GM18517 (cell line): Measurements from ENCODE around the gene ENPP5.
"Not testable (repeated sequence)": the region's sequence is repeated elsewhere in the genome, so short reads cannot be mapped to it uniquely, and the experiment has no call there.

Experiments used
- ATAC-seq: cut with Tn5 transposase; IDR thresholded peaks from one replicate; pipeline ENCODE4 v1.9.1; 2021; ENCODE audit warnings: mild to moderate bottlenecking, moderate library complexity; ENCODE audit not compliant: unreplicated experiment

ENPP5 gene

DNA sequence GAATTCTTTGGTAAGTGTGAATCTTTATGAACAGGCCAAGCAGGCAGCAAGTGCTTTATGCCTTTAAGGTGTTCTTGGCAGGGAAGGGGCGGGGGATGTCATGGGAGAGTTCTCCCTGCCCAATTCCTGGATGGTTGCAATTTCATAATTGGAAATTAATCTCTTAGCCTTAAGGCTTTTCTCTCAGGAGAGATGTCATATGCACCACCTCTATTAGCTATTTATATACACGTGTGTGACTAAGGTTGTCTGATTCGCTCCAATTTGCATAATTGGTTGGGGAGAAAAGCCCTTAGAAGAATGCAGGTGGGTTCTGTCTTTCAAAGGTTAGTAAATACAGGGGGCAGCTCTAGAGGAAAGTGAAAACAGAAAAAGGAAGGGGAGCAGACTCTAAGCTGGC is 5.2 kb upstream of the ENPP5 start:
- ATAC-seq: peak; percentile 53

DNA sequence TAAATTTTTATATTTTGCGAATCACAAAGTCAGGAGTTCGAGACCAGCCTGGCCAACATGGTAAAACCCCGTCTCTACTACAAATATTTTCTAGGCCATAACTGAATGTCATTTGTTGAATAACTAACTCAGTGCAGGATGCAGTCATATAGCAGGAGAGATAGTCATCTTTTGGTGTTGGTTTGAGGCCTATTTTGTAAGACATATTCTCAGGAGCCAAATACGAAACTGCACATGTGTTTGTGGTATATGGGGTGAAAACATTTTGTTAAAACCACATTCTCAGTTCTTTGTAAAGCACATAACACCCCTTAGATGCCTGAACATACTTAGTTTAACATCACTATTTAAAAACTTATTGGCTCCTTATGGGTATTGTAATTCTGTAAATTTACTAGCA is 4.7 kb upstream of the ENPP5 start:
- ATAC-seq: peak; percentile 87

DNA sequence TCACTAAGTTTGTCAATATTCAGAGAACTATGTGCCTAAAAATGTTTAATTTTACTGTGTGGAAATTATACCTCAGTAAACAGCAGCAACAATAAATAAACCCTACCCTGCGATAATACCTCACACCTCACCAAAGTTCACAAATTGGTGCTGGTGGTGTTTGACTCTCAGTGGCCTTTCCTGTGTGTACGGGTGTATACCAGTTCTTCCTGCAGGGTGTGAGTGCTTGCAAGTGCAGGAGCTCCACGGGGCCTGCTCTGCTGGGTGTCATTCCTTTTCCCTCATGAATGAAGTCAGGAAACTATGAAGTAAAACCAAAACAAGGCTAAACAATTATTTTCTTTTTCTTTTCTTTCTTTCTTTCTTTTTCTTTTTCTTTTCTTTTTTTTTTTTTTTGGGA is 4.1 kb upstream of the ENPP5 start:
- ATAC-seq: no peak

DNA sequence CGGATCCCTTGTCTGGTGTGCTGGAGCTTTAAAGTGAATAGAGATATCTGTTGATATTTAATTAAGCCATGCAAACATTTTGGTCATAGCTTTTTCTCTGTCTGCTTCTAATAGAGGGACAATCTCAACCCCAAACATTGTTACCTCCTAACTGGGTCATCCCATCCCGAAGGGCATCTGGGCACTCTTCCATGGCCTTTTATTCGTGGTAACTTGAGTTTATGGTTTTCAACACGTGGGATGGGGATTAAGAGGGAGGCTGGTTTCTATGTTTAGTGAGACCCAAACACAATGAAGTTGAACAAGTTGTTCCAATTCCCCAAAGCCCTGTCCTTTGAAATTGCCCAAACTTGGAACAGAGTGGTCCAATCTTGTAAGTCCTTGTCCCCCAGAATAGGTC is 1.4 kb upstream of the ENPP5 start:
- ATAC-seq: no peak

DNA sequence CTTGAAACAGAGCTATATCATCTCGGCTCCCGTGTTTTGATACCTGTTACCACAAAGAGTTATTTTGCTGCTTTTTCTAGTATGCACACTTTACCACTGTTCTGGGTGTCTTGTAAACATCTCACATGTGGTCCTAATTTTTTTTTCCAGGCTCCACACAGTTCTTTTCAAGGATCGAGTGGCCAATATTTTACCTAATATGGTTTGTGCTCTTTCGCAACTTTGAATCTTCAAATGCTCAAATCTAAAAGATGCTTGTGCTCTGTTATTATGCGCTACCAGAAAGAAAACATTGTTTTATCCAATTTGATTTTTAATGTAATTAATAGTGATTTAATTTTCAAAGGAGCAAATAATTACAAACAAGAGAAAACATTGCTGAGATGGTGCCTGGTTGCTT is 10.7 kb downstream of the ENPP5 start:
- no peak for ATAC-seq

DNA sequence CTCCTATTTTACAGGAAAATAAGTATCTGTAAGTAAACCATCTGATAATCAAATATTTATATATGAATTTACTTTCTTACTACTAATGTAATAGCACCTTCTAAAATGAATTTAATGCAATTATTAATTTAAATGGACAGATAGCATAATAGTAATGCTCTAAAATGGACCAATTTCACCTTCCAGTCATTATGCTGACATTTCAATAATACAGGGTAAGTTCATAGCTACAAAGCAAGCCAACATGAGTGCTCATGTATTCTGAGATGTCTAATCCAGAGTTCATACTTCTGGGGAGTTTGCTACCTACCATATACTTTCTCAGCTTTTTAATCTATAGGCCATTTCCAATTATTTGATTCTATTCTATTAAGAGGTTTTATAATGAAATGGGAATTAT is 11.6 kb downstream of the ENPP5 start:
- ATAC-seq: no peak

DNA sequence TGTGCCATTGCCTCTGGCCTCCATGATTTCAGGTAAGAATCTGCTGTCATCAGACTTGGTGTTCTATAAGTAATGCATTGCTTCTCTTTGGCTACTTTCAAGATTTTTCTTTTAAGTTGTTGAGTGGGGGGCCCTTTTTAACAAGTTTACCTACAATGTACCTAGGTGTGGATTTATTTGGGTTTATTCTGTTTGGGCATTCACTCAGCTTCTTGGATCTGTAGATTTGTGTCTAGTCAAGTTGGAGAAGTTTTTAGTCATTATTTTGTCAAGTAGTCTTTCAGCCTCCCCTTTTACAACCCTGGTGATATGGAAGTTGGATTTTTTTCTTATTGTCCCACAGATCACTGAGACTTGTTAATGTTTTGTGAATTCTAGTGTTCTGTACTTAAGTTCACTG is 14.1 kb downstream of the ENPP5 start:
- ATAC-seq: no peak

DNA sequence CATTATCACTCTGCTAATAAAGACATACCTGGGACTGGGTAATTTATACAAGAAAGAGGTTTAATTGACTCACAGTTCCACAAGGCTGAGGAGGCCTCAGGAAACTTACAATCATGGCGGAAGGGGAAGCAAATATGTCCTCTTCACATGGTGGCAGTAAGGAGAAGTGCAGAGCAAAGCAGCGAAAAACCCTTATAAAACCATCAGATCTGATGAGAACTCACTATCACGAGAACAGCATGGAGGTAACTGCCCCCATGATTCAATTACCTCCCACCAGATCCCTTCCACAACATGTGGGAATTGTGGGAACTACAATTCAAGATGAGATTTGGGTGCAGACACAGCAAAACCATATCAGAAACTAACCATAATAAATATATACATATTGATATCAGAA is 21.7 kb downstream of the ENPP5 start:
- not testable (repeated sequence) for ATAC-seq

DNA sequence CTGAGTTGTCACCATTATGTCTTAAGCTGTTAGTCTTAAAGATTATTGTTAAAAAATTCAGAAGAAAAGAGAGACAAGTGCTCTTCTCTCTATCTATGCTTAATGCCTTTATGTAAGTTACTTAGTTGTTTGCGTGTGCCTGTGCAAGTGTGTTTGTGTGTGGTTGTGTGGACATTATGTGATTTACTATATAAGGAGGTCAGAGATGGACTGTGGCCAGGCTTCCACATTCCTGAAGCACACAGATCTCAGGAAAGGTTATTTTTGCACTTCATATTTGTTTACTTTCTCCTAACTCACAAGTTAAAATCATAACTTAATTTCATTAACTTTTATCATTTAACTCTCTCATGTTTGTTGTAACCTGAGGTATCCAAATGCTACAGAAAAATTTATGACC is 26.5 kb downstream of the ENPP5 start:
- ATAC-seq: no peak

DNA sequence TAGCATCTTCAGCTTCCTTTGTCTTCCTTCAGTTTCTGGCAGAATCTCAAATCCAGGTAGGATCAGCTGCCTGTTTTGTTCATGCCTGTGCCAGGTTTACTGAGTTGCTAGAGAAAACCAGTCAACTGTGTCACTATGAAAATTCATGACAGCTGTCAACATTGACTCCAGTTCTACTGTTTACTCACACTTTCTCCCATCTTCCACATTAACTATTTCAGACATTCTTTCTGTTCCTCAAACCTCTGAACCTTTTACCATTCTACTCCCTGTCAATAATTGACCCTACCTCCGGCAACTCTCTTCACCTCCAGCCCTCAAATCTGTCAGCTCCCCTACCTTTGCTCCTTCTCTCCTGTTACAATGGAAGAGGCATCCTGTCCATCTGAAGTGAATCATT is 32.5 kb downstream of the ENPP5 start:
- peak; percentile 94 for ATAC-seq

DNA sequence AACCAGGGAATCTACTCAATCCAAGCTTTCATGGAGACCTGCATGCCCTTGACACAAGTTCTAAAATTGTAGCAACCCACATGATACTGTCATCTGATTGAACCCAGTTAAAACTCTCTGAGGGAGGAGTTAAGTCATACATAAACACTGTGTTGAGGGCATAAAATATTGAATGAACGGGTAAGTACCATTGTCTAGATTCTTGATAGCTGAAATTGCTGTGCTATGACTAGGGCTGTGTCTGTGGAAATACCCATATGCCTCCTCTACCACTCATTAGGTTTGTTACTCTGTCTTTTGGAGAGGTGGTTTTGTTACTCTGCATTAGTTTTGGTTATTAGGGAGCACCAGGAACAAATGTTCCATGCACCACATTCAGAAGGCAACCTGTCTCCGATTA is 33.4 kb downstream of the ENPP5 start:
- peak; percentile 50 for ATAC-seq

DNA sequence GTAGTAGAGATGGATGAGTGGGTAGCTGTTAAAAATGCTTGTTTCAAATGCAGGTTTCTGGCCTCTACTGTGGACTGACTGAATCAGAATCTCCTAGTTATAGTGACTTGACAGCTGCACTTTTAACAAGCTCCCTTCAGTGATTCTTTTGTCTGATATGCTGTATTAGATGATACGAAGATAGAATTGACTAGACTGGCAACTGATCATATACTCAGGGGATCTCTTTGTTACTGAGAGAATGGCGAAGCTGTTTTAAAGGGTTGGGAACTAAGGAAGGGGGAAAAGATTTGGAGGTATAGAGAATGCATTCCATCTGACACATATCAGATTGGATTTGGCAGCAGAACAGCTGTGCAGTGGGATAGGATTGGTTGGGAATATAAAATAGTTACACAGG is 33.9 kb downstream of the ENPP5 start:
- ATAC-seq: no peak

DNA sequence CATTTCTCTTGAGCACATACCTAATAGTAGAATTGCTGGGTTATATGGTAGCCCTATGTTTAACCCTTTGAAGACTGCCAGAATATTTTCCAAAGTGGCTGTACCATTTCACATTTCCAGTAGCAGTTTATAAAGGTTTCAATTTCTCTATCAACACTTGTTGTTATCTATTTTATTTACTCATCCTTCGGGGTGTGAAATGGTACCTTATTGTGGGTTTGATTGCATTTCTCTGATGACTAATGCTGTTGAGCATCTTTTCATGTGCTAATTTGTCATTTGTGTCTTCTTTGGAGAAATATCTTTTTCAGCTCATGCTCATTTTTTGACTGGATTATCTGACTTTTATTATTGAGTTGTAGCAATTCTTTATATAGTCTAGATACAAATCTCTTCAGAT is 35.6 kb downstream of the ENPP5 start:
- ATAC-seq: no peak

DNA sequence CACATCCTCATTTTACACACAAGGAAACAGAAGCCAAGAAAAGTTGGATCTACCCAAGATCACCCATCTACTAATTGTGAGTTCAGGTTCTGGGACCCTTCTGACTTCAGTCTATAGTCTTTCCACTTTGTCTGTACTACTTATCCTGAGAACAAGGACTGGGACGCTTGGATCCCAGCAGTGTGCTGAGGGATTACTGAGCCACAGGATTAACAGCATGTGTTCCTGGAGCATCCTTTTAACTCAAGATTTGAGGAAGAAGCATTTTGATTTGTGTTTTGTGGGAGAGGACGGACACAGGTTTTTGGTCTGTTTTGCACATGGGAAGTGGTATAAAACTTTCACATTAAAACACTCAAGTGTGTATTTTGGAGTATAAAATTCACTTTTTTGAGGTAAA is 36.6 kb downstream of the ENPP5 start:
- ATAC-seq: no peak

DNA sequence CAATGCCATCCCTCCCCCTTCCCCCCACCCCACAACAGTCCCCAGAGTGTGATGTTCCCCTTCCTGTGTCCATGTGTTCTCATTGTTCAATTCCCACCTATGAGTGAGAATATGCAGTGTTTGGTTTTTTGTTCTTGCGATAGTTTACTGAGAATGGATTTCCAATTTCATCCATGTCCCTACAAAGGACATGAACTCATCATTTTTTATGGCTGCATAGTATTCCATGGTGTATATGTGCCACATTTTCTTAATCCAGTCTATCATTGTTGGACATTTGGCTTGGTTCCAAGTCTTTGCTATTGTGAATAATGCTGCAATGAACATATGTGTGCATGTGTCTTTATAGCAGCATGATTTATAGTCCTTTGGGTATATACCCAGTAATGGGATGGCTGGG is 39.5 kb downstream of the ENPP5 start:
- ATAC-seq: not testable (repeated sequence)

DNA sequence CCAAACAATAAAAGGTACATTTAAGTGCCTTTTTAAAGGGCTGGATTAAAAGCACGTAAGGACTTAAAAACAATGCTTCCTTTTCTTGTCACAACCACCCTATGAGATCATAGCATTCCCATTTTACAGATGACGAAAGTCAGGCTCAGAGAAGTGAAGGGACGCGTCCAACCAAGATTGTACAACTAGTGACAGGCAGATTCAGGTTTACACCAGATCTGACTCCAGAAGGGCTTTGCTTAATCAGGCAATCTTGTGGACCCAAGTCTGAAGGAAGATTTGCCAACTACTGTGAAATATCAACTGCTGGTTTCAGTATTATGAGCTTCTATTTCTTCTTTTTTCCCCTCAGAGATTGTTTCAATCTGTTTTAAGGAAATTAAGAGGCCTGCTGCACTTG is 40.1 kb downstream of the ENPP5 start:
- no peak for ATAC-seq

DNA sequence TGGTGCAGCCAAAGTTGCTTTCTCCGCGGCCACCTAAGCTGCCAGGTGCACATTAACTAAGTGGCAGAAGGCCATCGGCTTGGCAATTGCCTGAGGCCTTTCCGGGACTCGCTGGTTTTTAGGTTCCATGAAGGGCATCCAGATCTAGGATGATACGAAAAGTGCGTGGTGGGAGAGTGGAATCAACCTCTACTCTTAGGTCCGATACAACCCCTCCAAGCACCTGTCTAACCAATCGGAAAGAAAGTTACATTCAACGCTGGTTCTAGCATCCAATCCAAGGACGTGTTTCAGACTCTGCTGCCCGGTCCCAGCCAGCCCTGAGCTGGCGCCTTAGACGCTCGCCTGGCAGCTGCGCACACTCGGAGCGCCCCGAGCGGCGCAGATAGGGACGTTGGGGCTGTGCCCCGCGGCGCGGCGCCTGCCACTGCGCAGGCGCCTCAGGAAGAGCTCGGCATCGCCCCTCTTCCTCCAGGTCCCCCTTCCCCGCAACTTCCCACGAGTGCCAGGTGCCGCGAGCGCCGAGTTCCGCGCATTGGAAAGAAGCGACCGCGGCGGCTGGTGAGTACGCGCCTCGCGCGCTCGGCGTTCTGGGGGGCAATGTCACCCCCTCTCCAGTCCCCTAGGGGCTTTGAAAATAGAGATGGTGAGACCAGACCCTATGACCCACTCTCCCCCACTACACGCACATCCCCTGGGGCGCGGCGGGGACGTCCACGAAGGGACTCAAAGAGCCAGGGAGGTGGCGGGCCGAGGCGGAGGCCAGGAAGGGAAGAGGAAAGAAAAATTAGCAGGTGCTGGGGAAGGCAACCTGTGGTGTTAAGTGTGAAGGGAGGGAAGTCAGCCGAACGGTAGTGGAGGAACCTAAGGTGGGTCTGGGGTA is 40.9 kb downstream of the ENPP5 start, which contains the start of gene ENPP4:
Gene ENPP4, plus strand, starts transcription at position 361 of the 883 bp plus-strand sequence. CDS start 9,595 bp downstream, outside the sequence.
- ATAC-seq: peak; percentile 98

DNA sequence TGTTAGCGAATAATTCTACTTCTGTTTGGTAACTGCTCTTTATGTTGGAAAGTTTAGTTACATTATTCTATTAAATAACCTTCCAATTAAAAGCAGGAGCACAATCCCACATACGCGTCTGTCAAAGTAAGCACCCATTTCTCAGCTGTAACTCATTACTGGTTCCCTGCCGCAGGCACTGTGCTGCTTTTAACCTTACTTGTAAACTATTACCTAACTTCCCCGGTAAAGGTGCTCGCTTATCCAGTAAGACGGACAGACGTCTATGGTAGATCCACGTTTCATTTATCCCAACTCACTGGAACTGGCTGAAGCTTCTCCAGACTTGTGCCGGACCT is 41.5 kb downstream of the ENPP5 start:
- ATAC-seq: peak; percentile 14

DNA sequence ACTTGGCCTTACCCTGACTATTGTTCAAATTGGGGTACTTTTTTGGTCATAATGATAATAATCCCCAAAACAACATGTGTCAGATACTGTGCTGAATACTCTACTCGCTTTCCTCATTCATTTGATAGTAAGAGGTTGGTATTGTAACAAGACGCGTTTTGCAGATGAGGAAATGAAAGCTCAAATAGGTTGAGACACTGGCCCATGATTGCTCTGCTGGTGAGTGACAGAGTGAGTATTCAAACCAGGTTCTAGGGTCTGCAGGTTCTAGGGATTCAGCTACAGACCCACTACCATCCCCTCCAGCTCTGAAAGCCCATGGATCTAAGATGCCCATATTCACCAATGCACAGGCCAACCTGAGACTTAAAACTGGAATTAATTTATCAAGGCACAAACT is 42.3 kb downstream of the ENPP5 start:
- no peak for ATAC-seq

DNA sequence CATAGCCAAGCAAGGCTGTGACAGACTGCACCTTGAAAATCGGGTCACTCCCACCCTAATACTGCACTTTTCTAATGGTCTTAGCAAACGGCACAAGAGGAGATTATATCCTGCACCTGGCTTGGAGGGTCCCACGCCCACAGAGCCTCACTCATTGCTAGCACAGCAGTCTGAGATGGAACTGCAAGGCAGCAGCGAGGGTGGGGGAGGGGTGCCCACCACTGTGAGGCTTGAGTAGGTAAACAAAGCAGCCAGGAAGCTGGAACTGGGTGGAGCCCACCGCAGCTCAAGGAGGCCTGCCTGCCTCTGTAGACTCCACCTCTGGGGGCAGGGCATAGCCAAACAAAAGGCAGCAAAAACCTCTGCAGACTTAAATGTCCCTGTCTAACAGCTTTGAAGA is 51.1 kb downstream of the ENPP5 start:
- not testable (repeated sequence) for ATAC-seq

DNA sequence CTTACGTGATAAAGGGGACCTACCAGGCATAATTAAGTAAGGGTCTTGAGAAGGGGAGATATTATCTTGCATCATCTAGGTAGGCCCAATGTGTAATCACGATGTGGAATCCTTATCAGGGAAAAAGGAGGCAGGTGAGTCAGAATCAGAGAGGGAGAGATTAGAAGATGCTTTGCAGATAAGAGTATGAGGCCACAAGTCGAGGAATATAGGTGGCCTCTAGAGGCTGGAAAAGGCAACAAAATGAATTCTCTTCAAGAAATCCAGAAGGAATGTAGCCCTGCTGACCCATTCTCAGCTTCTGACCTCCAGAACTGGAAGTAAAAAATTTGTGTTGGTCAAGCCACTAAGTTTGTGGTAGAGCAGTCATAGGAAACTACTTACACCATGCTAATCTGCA is 51.9 kb downstream of the ENPP5 start:
- ATAC-seq: no peak

DNA sequence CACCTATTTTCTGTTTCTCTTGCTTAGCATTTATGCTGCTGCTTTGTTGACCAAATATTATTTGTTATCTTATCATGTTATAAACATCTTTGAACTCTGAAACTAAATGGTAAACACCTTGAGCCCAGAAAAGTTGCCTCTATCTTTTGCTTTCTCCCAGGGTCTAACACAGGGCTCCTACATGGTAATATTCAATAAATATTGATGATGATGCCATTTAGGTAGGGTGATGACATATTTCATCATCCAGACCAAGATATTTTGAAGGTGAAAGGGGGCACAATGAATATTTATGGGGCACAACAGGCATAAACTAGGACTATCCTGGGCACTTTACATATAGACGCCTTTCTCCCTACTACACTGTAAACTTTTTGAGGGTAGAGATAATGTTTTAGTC is 52.6 kb downstream of the ENPP5 start:
- no peak for ATAC-seq

DNA sequence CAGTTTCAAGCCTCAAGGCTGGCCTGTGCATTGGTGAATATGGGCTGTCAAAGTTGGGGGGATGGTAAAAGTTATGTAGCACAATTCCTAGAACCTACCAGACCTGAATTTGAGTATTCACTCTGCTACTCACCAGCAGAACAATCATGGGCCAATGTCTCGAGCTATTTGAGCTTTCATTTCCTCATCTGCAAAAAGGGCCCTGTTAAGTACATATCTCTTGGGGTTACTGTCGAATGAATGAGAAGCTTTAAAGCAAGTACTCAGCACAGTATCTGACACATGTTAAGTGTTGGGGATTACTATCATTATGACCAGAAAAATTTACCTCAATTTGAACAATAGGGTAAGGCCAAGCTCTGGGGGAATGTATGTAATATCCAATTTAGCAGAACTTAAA is 54.5 kb downstream of the ENPP5 start:
- no peak for ATAC-seq
